GM12875 (cell line): ENCODE results near the gene STRIP1.

Source experiments
- H3K4me3 ChIP-seq: one replicate; pipeline ENCODE4 v1.5.1; 2011; ENCODE audit warnings: low read depth, low read length, control low read depth
- CTCF ChIP-seq: IDR thresholded peaks from 2 replicates; pipeline ENCODE4 v1.5.1; 2011; ENCODE audit warnings: low read depth, mild to moderate bottlenecking, control low read depth, inconsistent platforms, low read length, moderate library complexity, borderline replicate concordance; ENCODE audit not compliant: insufficient read depth

The STRIP1 gene

GRCh38 chr1:110002695-110003094, 31.7 kb upstream of the STRIP1 start:
- H3K4me3 ChIP-seq: no peak overlapping the region
- no peak for TF ChIP-seq CTCF

- H3K4me3 ChIP-seq: no peak overlapping the region
- no peak for TF ChIP-seq CTCF
Measured at GRCh38 chr1:110003747-110004428, 30.5 kb upstream of the STRIP1 start.

GRCh38 chr1:110004583-110004982, 29.8 kb upstream of the STRIP1 start:
- no peak for TF ChIP-seq CTCF
- H3K4me3 ChIP-seq: no peak overlapping the region

DNA sequence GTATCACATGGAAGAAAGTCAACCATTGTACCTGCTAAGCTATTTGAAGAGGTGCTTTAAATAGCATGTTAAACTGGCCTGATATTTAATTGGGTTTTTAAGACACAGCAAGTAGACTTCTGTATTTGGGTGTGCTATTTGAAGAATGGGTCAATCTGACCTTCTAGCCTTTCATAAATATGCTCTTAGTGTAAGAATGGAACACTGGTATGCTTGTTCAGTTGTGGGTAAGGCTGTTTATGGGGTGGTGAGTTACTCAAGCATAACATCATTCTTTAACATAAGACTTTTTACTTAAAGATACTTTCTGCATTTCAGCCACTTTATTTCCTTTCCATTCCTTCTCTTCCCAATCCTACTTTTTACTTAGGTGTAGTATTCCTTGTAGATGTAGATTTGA, 28.5 kb upstream of the STRIP1 start:
- TF ChIP-seq CTCF: no peak
- no peak overlapping the region for H3K4me3 ChIP-seq

DNA sequence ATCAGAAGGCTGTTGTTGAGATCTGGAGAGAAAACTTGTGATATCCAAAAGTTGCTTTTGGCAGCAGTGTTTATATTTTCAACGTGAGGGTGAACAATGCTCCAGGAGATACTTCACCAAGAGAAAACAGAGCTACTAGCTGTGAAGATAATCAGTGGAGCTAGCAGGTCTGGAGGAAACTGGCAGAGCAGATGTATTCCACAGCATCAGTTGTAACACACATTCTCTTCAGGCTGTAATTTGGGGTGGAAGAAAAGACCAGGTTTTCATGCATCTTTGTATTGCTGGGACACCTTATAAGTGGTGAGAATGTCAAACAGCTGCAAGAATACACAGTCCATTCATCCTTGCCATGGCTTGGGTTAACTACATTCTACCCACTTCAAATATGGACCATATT, 27.9 kb upstream of the STRIP1 start:
- H3K4me3 ChIP-seq: no peak overlapping the region
- no peak for TF ChIP-seq CTCF

DNA sequence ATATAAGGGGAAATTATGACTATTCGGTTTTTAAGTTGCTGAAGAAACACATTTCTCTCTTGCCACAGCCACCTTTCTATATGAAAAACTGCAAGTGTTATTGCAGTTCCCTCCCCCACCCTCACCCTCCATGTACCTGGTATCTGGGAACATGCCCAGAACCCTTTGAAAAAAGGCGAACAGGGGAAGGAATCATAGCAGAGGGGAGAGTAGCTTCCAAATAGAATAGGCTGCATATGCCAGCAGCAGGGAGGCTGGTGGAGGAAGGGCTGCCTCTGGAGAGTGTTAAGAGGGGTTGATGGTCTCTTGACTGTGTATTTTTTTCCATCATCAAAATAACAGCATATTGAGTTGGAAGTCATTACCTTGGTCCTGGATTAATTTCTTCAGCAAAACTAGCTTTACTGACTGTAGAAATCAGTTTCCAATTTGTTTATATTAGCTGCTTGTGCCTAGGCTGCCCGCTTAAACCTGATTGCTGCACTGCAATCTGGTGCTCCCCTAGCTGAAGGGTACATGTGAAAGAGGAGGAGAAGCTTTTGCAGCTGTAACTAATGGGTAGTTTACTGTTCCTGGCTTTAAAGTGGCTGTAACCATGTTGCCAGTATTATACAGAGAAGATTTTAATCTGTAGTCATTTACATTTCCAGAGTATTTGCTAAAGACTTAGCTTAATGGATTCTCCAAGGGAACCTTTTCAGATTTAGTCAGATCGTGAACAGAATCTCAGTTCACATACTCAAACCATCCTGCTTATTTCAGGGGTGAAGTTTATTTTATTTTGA, 27.2 kb upstream of the STRIP1 start:
- TF ChIP-seq CTCF: no peak
- no peak overlapping the region for H3K4me3 ChIP-seq
